Measurements from ENCODE around the gene RCBTB2. TPM values are rescaled to one million over a fixed set of nuclear protein-coding genes. Genes with fewer than 3 reads are reported as not detected.

RCBTB2 gene
- total RNA-seq, 4 donors from 2014 or later = 5.2 to 8.1 (median 6.1) TPM

GRCh38 chr13:48492096-48492440 is 40.8 kb downstream of the RCBTB2 start:
- Histone ChIP-seq H3K27me3 (no peaks in the 10 kb centered on the region), H3K4me1 (peaks cover 0 to 4% (median 0%) of the 10 kb centered on the region in 4 donors), H3K36me3 (no peaks in the 10 kb centered on the region), H3K9me3 (no peaks in the 10 kb centered on the region), H3K27ac (peak overlapping the region; percentile 64 to 73 (median 70)), H3K4me3 (peak overlapping the region in 1 of 4 donors; percentile 30)
- TF ChIP-seq POLR2A (IDR thresholded peaks at IDR 0.05) = no peak
- no peak for TF ChIP-seq EP300 (IDR thresholded peaks at IDR 0.05; ENCODE audit: low read depth)
- TF ChIP-seq CTCF (IDR thresholded peaks at IDR 0.05) = no peak
- TF ChIP-seq POLR2AphosphoS5 (IDR thresholded peaks at IDR 0.05) = no peak
- WGBS, 2 donors (ENCODE audit: low coverage in 1 of 2) = 88% methylated on average over 1 of the region's 1 CpG; no CpG with 5 or more reads in 1 of the 2 donors
- in situ Hi-C loops (cut with MboI; ENCODE audit: low pct_ligation_motif_present in 1 of 4, low pct_unique_long_range_greater_than_20kb in 1 of 4, low sequenced_read_pairs in 3 of 4) (no loop called here), intact Hi-C loops (cut with DNase I; ENCODE audit: low total_unique reads) (no loop called here)
- DNase-seq = no peak

- peak overlapping the region; percentile 64 to 73 (median 70) for H3K27ac ChIP-seq
- in situ Hi-C loops (cut with MboI; ENCODE audit: low pct_ligation_motif_present in 1 of 4, low pct_unique_long_range_greater_than_20kb in 1 of 4, low sequenced_read_pairs in 3 of 4) = no loop called here
- no peaks in the 10 kb centered on the region for H3K27me3 ChIP-seq
- H3K9me3 ChIP-seq = no peaks in the 10 kb centered on the region
- TF ChIP-seq POLR2AphosphoS5 (IDR thresholded peaks at IDR 0.05) (no peak), EP300 (IDR thresholded peaks at IDR 0.05; ENCODE audit: low read depth) (no peak), CTCF (IDR thresholded peaks at IDR 0.05) (no peak), POLR2A (IDR thresholded peaks at IDR 0.05) (no peak)
- H3K4me3 ChIP-seq = peak overlapping the region in 1 of 4 donors; percentile 30
- peaks cover 0 to 4% (median 0%) of the 10 kb centered on the region in 4 donors for H3K4me1 ChIP-seq
- no peaks in the 10 kb centered on the region for H3K36me3 ChIP-seq
- intact Hi-C loops (cut with DNase I; ENCODE audit: low total_unique reads) = no loop called here
- DNase-seq = no peak
Measured at GRCh38 chr13:48491423-48492095, 41.3 kb downstream of the RCBTB2 start.

GRCh38 chr13:48490241-48490640 is 42.6 kb downstream of the RCBTB2 start:
- in situ Hi-C loops (cut with MboI; ENCODE audit: low pct_ligation_motif_present in 1 of 4, low pct_unique_long_range_greater_than_20kb in 1 of 4, low sequenced_read_pairs in 3 of 4) = no loop called here
- WGBS, 2 donors (ENCODE audit: low coverage in 1 of 2) = 92 to 93% methylated on average over 3 of the region's 3 CpGs
- H3K9me3 ChIP-seq = no peaks in the 10 kb centered on the region
- H3K4me3 ChIP-seq = no peak overlapping the region
- TF ChIP-seq EP300 (IDR thresholded peaks at IDR 0.05; ENCODE audit: low read depth) (no peak), POLR2AphosphoS5 (IDR thresholded peaks at IDR 0.05) (no peak), CTCF (IDR thresholded peaks at IDR 0.05) (no peak), POLR2A (IDR thresholded peaks at IDR 0.05) (no peak)
- intact Hi-C loops (cut with DNase I; ENCODE audit: low total_unique reads) = no loop called here
- no peak for DNase-seq
- H3K27ac ChIP-seq = peak overlapping the region in 2 of 4 donors; percentile 70 to 73
- no peaks in the 10 kb centered on the region for H3K36me3 ChIP-seq
- H3K27me3 ChIP-seq = no peaks in the 10 kb centered on the region
- peaks cover 0 to 4% (median 0%) of the 10 kb centered on the region in 4 donors for H3K4me1 ChIP-seq

GRCh38 chr13:48489666-48490065 is 43.2 kb downstream of the RCBTB2 start:
- H3K4me1 ChIP-seq = peaks cover 0 to 4% (median 0%) of the 10 kb centered on the region in 4 donors
- no peak for DNase-seq
- no peak overlapping the region for H3K4me3 ChIP-seq
- H3K36me3 ChIP-seq = no peaks in the 10 kb centered on the region
- in situ Hi-C loops (cut with MboI; ENCODE audit: low pct_ligation_motif_present in 1 of 4, low pct_unique_long_range_greater_than_20kb in 1 of 4, low sequenced_read_pairs in 3 of 4) = no loop called here
- no peaks in the 10 kb centered on the region for H3K9me3 ChIP-seq
- no peak overlapping the region for H3K27ac ChIP-seq
- no peaks in the 10 kb centered on the region for H3K27me3 ChIP-seq
- TF ChIP-seq POLR2AphosphoS5 (IDR thresholded peaks at IDR 0.05) = no peak
- TF ChIP-seq POLR2A (IDR thresholded peaks at IDR 0.05) = no peak
- TF ChIP-seq CTCF (IDR thresholded peaks at IDR 0.05) = no peak
- TF ChIP-seq EP300 (IDR thresholded peaks at IDR 0.05; ENCODE audit: low read depth) = no peak
- intact Hi-C loops (cut with DNase I; ENCODE audit: low total_unique reads) = no loop called here
